T-cell (primary cell): ENCODE results near the gene ARHGEF38. TPM values are rescaled to one million over a fixed set of nuclear protein-coding genes. Genes with fewer than 3 reads are reported as not detected.

Source experiments
- ATAC-seq, 4 experiments: fragments of 200-7000 bp in 3 of 4; fragments of 150-1000 bp in 1 of 4; cut with Tn5 transposase; replicated peaks in 1 of 4; 1 replicate in 3 of 4; 2 replicates in 1 of 4; pipeline ENCODE4 v1.10.0; 2021; ENCODE audit warnings: moderate library complexity in 3 of 4, mild to moderate bottlenecking in 2 of 4, moderate number of reproducible peaks in 1 of 4
- CTCF ChIA-PET, 2 donors: fragments of 300-600 bp; sonication (Branson Sonifier 250); formaldehyde crosslinking; loops; one replicate each; lab custom pipeline; 2022; ENCODE audit warnings: antibody characterized with exemption in 2 of 2; lab: Charles Lee
- POLR2A ChIA-PET, 2 donors: fragments of 300-600 bp; sonication (Branson Sonifier 250); formaldehyde crosslinking; loops; one replicate each; lab custom pipeline; 2022; ENCODE audit warnings: antibody characterized with exemption in 2 of 2; lab: Charles Lee
- DNase-seq, 35 experiments: peaks; one replicate each; pipeline versions ENCODE4 v3.0.0 to v3.0.0-alpha.2; 2013 to 2023
- H3K27ac ChIP-seq: one replicate; pipeline ENCODE4 v1.5.1; 2013; ENCODE audit warnings: low read length
- H3K27me3 ChIP-seq, 2 experiments: replicated peaks in 1 of 2; 1 replicate in 1 of 2; 2 replicates in 1 of 2; pipeline versions ENCODE4 v1.6.1 to v1.7.0; 2013; ENCODE audit warnings: low read length in 1 of 2, mixed read lengths in 1 of 2; ENCODE audit not compliant: control insufficient read depth in 2 of 2, insufficient read depth in 2 of 2; ENCODE audit errors: extremely low read depth in 1 of 2
- H3K36me3 ChIP-seq, 2 donors: 1 replicate in 1 of 2; 2 replicates in 1 of 2; pipeline versions ENCODE4 v1.6.1 to v1.7.0; 2013; ENCODE audit warnings: low read length in 1 of 2; ENCODE audit not compliant: control insufficient read depth in 2 of 2, insufficient read depth in 1 of 2; ENCODE audit errors: extremely low read depth in 1 of 2
- H3K4me1 ChIP-seq, 2 experiments: 1 replicate in 1 of 2; 2 replicates in 1 of 2; pipeline versions ENCODE4 v1.6.1 to v1.7.0; 2013; ENCODE audit warnings: low read length in 2 of 2, mixed read lengths in 1 of 2; ENCODE audit not compliant: insufficient read depth in 2 of 2, control insufficient read depth in 1 of 2; ENCODE audit errors: extremely low read depth in 1 of 2
- H3K4me3 ChIP-seq, 2 donors: 1 replicate in 1 of 2; 2 replicates in 1 of 2; pipeline versions ENCODE4 v1.5.1 to v1.7.0; 2013; ENCODE audit warnings: mild to moderate bottlenecking in 2 of 2, low read length in 1 of 2, moderate library complexity in 1 of 2; ENCODE audit not compliant: control insufficient read depth in 1 of 2; ENCODE audit errors: extremely low read depth in 1 of 2
- H3K9me3 ChIP-seq: 2 replicates; pipeline ENCODE4 v1.7.0; 2013
- H3K27ac Mint-ChIP-seq, 2 donors: one replicate each; pipeline ENCODE4 v1.8.0; 2020 to 2021; ENCODE audit warnings: mild to moderate bottlenecking in 2 of 2, mixed read lengths in 2 of 2
- H3K27me3 Mint-ChIP-seq, 2 donors: one replicate each; pipeline ENCODE4 v1.8.0; 2021 to 2022; ENCODE audit warnings: mixed read lengths in 2 of 2
- H3K36me3 Mint-ChIP-seq: one replicate; pipeline ENCODE4 v1.8.0; 2021; ENCODE audit warnings: mixed read lengths
- H3K4me1 Mint-ChIP-seq, 3 donors: one replicate each; pipeline ENCODE4 v1.8.0; 2020 to 2022; ENCODE audit warnings: mixed read lengths in 3 of 3, mild to moderate bottlenecking in 1 of 3
- H3K4me3 Mint-ChIP-seq, 3 donors: one replicate each; pipeline ENCODE4 v1.8.0; 2020 to 2022; ENCODE audit warnings: mild to moderate bottlenecking in 3 of 3, mixed read lengths in 3 of 3, moderate library complexity in 3 of 3
- H3K9me3 Mint-ChIP-seq, 3 donors: one replicate each; pipeline ENCODE4 v1.8.0; 2020 to 2022; ENCODE audit warnings: mixed read lengths in 3 of 3
- WGBS: methylation state at CpG from one replicate; pipeline ENCODE4 v1.1.5; 2013; ENCODE audit warnings: missing lambda C conversion rate; ENCODE audit not compliant: insufficient coverage; 5-methylcytosine and 5-hydroxymethylcytosine counted together
- total RNA-seq, 35 experiments: library from RNA in 6 of 35; stranded (reverse) in 6 of 35; fragments of 120-200 nt in 1 of 35; gene quantifications; one replicate each; pipeline versions ENCODE4 v1.2.1 to v1.2.4 and lab custom pipeline; 2013 to 2026

The ARHGEF38 gene
- total RNA-seq, 5 donors from 2014 or later (not counting 1 experiment from before 2014, with no cell fraction given) = not detected

DNA sequence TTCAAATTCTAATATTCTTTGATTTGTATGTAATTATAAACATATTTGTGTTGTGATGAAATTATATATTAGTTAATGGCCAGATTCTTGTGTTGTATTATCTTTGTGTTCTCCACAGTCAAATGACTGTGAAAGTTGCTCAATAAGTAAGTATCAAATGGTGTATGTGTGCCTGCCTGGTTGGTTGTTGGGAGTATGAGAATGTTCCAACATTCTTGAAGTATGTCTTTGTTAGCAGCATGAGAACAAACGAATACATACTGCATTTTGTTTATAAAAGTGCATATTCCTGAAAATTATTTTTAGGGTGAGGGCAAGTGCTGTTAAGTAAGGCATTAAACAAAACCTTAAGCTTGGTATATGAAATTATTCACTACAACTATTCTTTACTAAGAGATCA, 16.2 kb downstream of the ARHGEF38 start:
- no CpG with 5 or more reads among the region's 1 CpG for WGBS
- Histone ChIP-seq H3K9me3 (no peaks in the 10 kb centered on the region), H3K4me1 (no peaks in the 10 kb centered on the region), H3K4me3 (no peak overlapping the region), H3K36me3 (no peaks in the 10 kb centered on the region), H3K27ac (no peak overlapping the region), H3K27me3 (no peaks in the 10 kb centered on the region)
- ChIA-PET CTCF (interaction anchor here in 1 of 2 donors (1.0 kb wide), 1 partner anchor 9 kb away, joined by 4 read pairs; no protein-coding TSS in a partner anchor), POLR2A (no interaction called here)
- DNase-seq = no peak
- H3K27me3 Mint-ChIP-seq = peaks cover 2 to 3% of the 10 kb centered on the region in 2 donors
- H3K4me1 Mint-ChIP-seq = no peaks in the 10 kb centered on the region
- H3K36me3 Mint-ChIP-seq = no peaks in the 10 kb centered on the region
- no peak overlapping the region for H3K27ac Mint-ChIP-seq
- H3K4me3 Mint-ChIP-seq = no peak overlapping the region
- ATAC-seq = no peak
- H3K9me3 Mint-ChIP-seq = peaks cover 0 to 2% (median 0%) of the 10 kb centered on the region in 3 donors

DNA sequence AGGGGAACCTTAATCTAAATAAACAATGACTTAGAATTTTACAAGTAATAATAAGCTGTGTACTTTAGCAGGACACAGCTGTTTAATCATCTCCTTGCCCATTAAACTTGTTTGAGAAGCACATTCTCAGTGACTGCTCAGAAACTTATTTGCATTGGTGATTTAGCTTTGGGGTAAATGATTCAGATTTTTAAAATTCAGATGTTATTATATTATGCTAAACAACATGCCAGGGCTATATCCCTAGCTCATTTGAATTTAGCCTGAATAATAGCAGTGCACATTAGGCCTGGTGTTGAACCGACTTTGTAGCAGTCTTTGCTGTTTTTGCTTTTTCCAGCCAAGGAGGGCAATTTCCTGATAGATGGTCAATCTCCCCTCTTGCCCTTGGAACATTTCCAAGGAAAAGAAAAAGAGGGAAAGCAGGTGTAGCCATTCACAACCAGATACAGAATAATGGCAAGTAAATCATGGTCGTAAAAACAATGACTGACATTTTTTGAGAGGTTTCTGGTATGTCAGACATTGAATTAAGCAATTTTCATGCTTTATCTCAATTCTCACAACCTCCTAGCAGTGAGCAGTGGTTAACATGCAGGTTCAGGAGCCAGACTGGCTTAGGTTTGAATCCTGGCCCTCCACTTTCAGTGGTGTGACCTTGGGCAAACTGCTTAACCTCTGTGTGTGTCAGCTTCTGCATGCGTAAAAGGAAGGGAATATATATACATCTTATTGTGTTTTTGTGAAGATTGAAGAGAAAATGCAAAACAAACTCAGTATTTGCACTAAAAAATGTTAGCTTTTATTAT, 16.8 kb downstream of the ARHGEF38 start:
- 83% methylated on average over 1 of the region's 3 CpGs for WGBS
- Histone ChIP-seq H3K4me1 (no peaks in the 10 kb centered on the region), H3K4me3 (no peak overlapping the region), H3K27me3 (peaks cover 0 to 3% of the 10 kb centered on the region in 2 experiments), H3K27ac (no peak overlapping the region), H3K9me3 (no peaks in the 10 kb centered on the region), H3K36me3 (no peaks in the 10 kb centered on the region)
- H3K4me1 Mint-ChIP-seq = no peaks in the 10 kb centered on the region
- H3K36me3 Mint-ChIP-seq = no peaks in the 10 kb centered on the region
- H3K4me3 Mint-ChIP-seq = no peak overlapping the region
- ChIA-PET POLR2A (no interaction called here), CTCF (interaction anchor here in 1 of 2 donors (1.0 kb wide), 1 partner anchor 10 kb away, joined by 4 read pairs; no protein-coding TSS in a partner anchor)
- ATAC-seq (no peak), DNase-seq (no peak)
- peaks cover 0 to 2% (median 0%) of the 10 kb centered on the region in 3 donors for H3K9me3 Mint-ChIP-seq
- H3K27ac Mint-ChIP-seq = no peak overlapping the region
- H3K27me3 Mint-ChIP-seq = peaks cover 2 to 3% of the 10 kb centered on the region in 2 donors

DNA sequence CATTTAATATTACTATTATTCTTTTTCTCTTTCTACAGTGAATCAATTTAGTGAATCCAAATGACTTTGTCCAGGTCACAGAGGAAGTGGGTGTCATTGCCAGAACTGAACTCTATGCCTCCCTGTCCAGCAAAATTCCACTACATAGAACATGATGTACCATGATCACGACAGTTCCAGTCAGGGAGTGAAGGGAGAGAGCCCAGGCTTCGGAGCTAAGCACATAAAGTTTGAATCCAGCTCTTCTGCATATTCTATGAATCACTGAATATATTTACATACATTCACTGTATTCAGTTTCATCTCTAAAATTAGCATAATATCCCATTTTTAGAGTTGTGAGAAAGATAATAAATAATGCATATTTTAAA, 17.4 kb downstream of the ARHGEF38 start:
- H3K9me3 ChIP-seq = no peaks in the 10 kb centered on the region
- H3K27me3 ChIP-seq = peaks cover 0 to 4% of the 10 kb centered on the region in 2 experiments
- no peaks in the 10 kb centered on the region for H3K36me3 ChIP-seq
- H3K27ac ChIP-seq = no peak overlapping the region
- CTCF ChIA-PET = no interaction called here
- Mint-ChIP-seq H3K36me3 (no peaks in the 10 kb centered on the region), H3K27ac (no peak overlapping the region), H3K27me3 (peaks cover 2 to 3% of the 10 kb centered on the region in 2 donors), H3K4me3 (no peak overlapping the region), H3K9me3 (peaks cover 0 to 2% (median 0%) of the 10 kb centered on the region in 3 donors), H3K4me1 (no peaks in the 10 kb centered on the region)
- no peak for ATAC-seq
- POLR2A ChIA-PET = no interaction called here
- no peaks in the 10 kb centered on the region for H3K4me1 ChIP-seq
- no peak overlapping the region for H3K4me3 ChIP-seq
- no peak for DNase-seq
- WGBS = no CpG with 5 or more reads among the region's 2 CpGs

DNA sequence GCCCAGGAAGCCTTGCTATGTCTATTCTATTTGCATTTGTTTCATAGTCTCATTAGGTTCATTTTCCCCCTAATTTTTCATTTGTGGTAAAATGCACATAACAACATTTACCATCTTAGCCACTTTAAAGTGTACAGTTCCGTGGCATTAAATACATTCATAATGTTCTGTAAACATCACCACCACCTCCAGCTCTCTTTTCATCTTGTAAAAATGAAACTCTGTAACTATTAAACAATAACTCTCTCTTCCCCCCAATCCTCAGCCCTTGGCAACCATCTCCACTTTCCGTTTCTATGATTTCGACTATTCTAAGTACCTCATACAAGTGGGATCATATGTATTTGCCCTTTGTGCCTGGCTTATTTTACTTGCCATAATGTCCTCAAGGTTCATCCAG, 19.9 kb downstream of the ARHGEF38 start:
- H3K27me3 Mint-ChIP-seq = peaks cover under 1 to 8% of the 10 kb centered on the region in 2 donors
- WGBS = 0% methylated on average over 1 of the region's 3 CpGs
- H3K9me3 Mint-ChIP-seq = peaks cover 0 to 2% (median 0%) of the 10 kb centered on the region in 3 donors
- no peaks in the 10 kb centered on the region for H3K4me1 Mint-ChIP-seq
- no peaks in the 10 kb centered on the region for H3K36me3 Mint-ChIP-seq
- no peak overlapping the region for H3K27ac Mint-ChIP-seq
- ChIA-PET CTCF (no interaction called here), POLR2A (no interaction called here)
- Histone ChIP-seq H3K9me3 (no peaks in the 10 kb centered on the region), H3K4me1 (no peaks in the 10 kb centered on the region), H3K4me3 (no peak overlapping the region), H3K27me3 (peaks cover 0 to 4% of the 10 kb centered on the region in 2 experiments), H3K27ac (no peak overlapping the region), H3K36me3 (no peaks in the 10 kb centered on the region)
- no peak for DNase-seq
- no peak overlapping the region for H3K4me3 Mint-ChIP-seq
- no peak for ATAC-seq

DNA sequence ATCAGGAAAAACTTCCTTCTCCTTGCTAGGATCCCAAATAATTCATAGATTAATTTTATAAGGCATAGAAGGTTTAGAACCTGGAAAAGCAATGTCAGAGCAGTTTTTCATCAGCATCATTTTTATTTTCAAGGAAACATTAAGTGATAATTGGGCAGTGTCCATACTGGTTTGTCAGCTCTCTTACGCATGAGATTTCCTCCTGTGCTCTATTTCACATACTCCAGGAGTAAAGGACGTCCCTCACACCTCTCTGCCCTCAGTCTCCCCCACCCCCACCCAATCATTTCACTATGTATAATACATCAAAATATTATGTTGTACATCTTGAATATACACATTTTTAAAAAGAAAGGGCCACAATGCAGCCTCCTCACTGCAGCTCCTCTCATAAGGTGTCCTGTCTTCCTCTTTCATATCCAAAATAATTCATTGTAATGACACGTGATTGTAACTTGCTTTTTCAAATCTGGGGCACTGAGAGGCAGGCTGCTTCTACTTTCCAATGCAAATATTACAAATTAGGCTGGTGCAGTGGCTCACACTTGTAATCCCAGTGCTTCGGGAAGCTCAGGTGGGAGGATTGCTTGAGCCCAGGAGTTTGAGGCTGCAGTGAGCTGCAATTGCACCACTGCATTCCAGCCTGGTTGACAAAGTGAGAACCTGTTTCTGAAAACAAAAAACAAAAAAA, 34.4 kb downstream of the ARHGEF38 start:
- ATAC-seq (no peak), DNase-seq (no peak)
- Mint-ChIP-seq H3K9me3 (no peaks in the 10 kb centered on the region), H3K27me3 (peaks cover 11 to 19% of the 10 kb centered on the region in 2 donors), H3K36me3 (no peaks in the 10 kb centered on the region), H3K4me1 (peaks cover 0 to 4% (median 0%) of the 10 kb centered on the region in 3 donors), H3K4me3 (no peak overlapping the region), H3K27ac (no peak overlapping the region)
- H3K27ac ChIP-seq = no peak overlapping the region
- POLR2A ChIA-PET = no interaction called here
- H3K36me3 ChIP-seq = no peaks in the 10 kb centered on the region
- peaks cover 0 to 5% of the 10 kb centered on the region in 2 experiments for H3K4me1 ChIP-seq
- H3K9me3 ChIP-seq = no peaks in the 10 kb centered on the region
- CTCF ChIA-PET = no interaction called here
- no peak overlapping the region for H3K4me3 ChIP-seq
- whole genome bisulfite sequencing = 76% methylated on average over 2 of the region's 4 CpGs
- H3K27me3 ChIP-seq = peaks cover 0 to 5% of the 10 kb centered on the region in 2 experiments

DNA sequence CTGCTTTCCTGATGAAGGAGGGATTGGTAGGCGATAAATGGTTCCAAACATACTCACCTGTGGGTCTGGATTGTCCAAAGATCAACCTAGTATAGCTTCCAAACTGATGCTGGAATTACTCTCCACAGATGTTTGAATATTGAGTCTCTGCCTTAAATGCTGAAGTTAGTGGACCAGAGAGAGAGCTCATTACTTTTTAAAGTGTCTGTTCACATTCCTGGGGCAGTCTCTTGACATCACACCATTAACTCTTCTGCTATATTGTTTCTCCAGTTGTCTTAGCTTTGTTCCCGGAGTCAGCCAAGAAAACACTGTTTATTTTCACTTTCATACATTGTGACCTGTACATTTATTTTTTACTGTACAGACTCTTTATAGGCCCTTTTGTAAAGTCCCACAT, 35.4 kb downstream of the ARHGEF38 start:
- H3K36me3 Mint-ChIP-seq = no peaks in the 10 kb centered on the region
- H3K27me3 Mint-ChIP-seq = peaks cover 22 to 26% of the 10 kb centered on the region in 2 donors
- ChIA-PET CTCF (no interaction called here), POLR2A (no interaction called here)
- Histone ChIP-seq H3K4me1 (peaks cover 0 to 5% of the 10 kb centered on the region in 2 experiments), H3K9me3 (no peaks in the 10 kb centered on the region), H3K27me3 (peaks cover 0 to 5% of the 10 kb centered on the region in 2 experiments), H3K27ac (no peak overlapping the region), H3K36me3 (no peaks in the 10 kb centered on the region), H3K4me3 (no peak overlapping the region)
- 40% methylated on average over 1 of the region's 2 CpGs for WGBS
- peaks cover 0 to 4% (median 0%) of the 10 kb centered on the region in 3 donors for H3K4me1 Mint-ChIP-seq
- H3K9me3 Mint-ChIP-seq = no peaks in the 10 kb centered on the region
- no peak overlapping the region for H3K27ac Mint-ChIP-seq
- no peak for ATAC-seq
- no peak overlapping the region for H3K4me3 Mint-ChIP-seq
- no peak for DNase-seq
